Hematopoietic multipotent progenitor cell treated with erythropoietin and hydrocortisone succinate and interleukin-3 and kit ligand, for 17 days (in vitro differentiated cells): ENCODE results near the gene KCNJ6.
"Not testable (repeated sequence)": the region's sequence is repeated elsewhere in the genome, so short reads cannot be mapped to it uniquely, and the experiment has no call there.

ENCODE experiments used
- DNase-seq: peaks from one replicate; pipeline ENCODE4 v3.0.0-alpha.2; 2015; ENCODE audit warnings: low spot score

KCNJ6 gene

GRCh38 chr21:37595944-37596343, 320.3 kb downstream of the KCNJ6 start:
- no peak for DNase-seq

DNA sequence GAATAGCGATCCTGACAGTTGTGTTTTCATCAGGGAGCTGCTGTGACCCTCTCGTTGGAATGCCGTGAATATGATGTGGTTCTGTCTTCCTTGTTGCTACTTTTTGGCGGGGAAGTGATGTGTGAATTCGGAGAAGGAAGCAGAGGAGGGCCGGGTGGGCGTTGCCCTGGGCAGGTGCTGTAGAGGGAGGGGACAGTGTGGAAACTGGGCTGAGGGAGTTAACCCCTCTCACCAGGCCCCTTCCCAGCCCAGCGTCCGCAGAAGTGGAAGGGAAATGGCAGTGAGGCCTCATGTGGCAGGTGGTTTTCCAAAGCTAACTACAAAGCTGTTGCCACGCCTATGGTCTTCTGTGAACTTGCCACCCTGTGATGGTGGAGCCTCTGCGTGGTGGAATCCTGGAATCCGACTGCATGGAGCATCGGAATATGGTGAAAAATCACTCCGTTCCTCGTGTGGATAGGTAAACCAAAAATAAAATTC, 321.7 kb downstream of the KCNJ6 start:
- no peak for DNase-seq

- no peak for DNase-seq
Measured at GRCh38 chr21:37593740-37594471, 322.4 kb downstream of the KCNJ6 start.

GRCh38 chr21:37593015-37593414, 323.2 kb downstream of the KCNJ6 start:
- DNase-seq: no peak

GRCh38 chr21:37592496-37592895, 323.8 kb downstream of the KCNJ6 start:
- DNase-seq: no peak

DNA sequence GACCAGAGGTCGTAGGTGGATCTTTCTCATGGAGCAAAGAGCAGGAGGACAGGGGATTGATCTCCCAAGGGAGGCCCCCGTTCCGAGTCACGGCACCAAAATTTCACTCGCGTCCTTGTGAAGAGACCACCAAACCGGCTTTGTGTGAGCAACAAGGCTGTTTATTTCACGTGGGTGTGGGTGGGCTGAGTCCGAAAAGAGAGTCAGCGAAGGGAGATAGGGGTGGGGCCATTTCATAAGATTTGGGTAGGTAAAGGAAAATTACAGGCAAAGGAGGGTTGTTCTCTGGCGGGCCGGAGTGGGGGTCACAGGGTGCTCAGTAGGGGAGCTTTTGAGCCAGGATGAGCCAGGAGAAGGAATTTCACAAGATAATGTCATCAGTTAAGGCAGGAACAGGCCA, 324.3 kb downstream of the KCNJ6 start:
- DNase-seq: not testable (repeated sequence)

DNA sequence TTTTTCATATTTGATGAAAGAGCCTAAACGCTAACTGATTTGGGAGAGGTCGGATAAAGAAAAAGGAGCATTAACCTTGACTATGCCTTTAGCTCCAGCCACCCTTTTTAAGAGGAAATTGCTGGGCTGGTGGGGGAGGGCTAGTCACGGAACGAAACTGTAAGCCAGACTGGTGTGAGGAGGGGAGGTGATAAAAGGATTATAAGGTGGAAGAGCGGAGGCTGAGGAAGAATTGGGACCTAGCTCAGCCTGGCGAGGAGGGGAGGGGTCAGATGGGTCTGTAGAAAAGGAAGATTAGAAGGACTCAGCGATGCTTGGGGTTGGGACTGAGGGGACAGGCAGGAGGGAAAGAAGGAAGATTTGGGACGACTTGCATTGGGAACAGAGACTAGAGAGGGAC, 325.4 kb downstream of the KCNJ6 start:
- DNase-seq: not testable (repeated sequence)

GRCh38 chr21:37588644-37589043, 327.6 kb downstream of the KCNJ6 start:
- DNase-seq: not testable (repeated sequence)

- no peak for DNase-seq
Measured at GRCh38 chr21:37587635-37588177, 328.6 kb downstream of the KCNJ6 start.

- no peak for DNase-seq
Measured at GRCh38 chr21:37587203-37587602, 329.1 kb downstream of the KCNJ6 start.

DNA sequence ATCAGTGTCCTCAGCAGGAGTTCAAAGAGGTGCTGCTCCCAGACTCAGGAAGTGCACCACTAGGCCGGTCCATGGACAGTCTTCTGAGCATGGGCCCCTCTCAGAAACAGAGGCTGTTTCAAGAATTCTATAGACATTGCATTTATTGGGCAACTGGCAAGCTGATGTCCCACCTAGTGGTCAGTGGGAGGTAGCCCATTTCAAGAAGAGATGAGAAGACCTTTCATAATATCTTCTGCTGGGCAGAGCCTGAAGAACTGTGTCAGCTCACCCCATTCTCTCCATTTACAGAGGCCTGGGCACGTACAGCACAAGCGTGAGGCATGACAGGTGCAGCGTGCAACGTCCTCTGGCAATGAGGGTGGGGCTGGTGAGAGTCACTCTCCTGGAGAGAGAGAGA, 333.7 kb downstream of the KCNJ6 start:
- peak; percentile 59 for DNase-seq

DNA sequence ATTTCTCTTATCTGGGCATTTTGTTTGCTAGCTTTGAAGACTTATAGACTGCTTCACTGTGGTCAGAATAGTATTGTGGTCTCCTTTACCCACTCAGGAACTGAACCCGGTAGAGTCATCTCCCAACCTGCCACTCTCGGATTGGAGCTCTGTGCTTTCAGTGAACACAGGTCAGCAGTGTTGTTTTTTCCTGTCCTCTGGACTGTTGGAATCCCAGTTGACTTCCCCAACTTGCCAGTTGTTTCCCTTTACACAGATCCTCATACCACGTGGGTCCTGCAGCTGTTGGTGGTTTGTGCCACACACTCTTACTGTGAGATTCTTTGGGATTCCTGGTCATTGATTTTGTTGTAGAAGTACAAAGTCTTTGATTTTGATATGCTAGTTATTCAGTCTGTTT, 335.6 kb downstream of the KCNJ6 start:
- no peak for DNase-seq

DNA sequence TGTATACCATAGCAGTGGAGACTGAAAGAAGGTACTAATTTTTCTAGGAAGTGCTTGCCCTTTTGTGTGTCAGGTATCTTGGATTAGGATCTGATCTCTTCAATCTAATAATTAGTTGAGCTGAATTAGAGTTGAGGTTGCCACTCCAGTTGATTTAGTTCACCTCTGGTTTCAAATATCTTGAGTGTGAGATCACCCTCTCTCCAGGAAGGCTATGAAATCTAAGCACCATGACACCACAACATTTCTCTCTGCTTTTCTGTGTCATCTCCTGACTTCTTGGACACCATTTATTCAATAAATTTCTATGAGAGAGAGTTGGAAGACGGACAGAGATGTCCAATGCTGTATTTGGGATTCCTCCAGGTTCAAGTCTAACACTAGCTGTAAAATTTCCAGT, 336.9 kb downstream of the KCNJ6 start:
- no peak for DNase-seq

- no peak for DNase-seq
Measured at GRCh38 chr21:37578471-37579126, 337.7 kb downstream of the KCNJ6 start.

GRCh38 chr21:37576929-37577328, 339.3 kb downstream of the KCNJ6 start:
- not testable (repeated sequence) for DNase-seq

DNA sequence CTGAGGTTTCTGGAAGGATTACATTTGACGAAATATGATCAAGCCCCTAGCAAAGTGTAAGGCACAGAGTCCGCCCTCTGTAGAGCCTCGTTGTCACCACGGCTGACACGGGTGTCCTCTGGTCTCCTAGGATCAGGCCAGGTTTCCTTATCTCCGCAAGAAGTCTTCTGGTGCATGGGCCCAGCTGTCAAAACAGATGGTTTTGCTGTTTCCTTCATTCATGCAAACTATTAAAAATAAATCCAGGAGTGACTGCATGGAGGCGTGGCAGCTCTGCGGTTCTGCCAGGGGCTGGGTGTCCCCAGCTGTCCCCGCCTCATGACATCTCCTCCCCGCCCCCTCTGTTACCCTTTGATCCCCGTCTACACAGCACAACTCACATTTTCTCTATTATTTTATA, 340.7 kb downstream of the KCNJ6 start:
- no peak for DNase-seq

- DNase-seq: no peak
Measured at GRCh38 chr21:37574751-37575150, 341.5 kb downstream of the KCNJ6 start.

GRCh38 chr21:37574316-37574715, 341.9 kb downstream of the KCNJ6 start:
- DNase-seq: no peak

- no peak for DNase-seq
Measured at GRCh38 chr21:37571442-37571841, 344.8 kb downstream of the KCNJ6 start.

DNA sequence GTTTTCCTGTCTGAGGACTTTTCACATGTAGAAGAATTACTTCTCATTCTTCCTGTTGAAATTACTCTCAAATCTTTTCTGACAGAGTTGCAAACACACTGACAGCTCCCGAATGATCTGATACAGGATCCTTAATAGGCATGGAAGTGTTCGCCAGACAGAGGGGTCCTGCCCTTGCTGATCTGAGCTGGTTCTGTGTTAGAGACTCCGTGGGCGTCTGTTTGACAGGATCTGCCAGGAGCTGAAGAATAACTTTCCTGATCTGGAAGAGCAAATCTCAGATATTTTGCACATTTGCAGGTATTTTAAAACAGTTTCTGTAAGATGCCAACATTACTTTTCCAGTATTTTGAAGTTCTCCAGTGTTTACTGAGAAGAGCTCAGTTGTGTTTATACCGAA, 347.3 kb downstream of the KCNJ6 start:
- DNase-seq: no peak

DNA sequence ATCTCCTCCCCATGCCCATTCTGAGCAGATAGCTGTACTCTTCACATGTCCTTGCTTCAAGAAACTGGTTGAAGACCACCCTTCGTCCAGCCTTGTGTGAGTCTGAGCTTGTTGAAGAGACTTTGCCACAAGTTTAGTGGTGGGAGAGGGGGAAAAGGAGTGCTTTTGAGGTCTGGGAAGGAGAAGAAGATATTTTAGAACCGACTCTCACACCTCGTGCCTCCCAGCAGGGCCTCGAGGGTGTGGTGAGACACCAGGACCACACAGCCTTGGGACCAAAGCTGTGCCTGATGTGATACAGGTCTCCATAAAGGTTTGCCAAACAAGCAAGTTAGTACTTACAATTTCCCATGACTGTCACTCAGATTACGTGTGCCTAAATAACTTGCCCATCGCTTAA, 347.8 kb downstream of the KCNJ6 start:
- DNase-seq: no peak

GRCh38 chr21:37566790-37567615, 349.3 kb downstream of the KCNJ6 start:
- no peak for DNase-seq
